Measurements from ENCODE around the gene NOG.

DNA sequence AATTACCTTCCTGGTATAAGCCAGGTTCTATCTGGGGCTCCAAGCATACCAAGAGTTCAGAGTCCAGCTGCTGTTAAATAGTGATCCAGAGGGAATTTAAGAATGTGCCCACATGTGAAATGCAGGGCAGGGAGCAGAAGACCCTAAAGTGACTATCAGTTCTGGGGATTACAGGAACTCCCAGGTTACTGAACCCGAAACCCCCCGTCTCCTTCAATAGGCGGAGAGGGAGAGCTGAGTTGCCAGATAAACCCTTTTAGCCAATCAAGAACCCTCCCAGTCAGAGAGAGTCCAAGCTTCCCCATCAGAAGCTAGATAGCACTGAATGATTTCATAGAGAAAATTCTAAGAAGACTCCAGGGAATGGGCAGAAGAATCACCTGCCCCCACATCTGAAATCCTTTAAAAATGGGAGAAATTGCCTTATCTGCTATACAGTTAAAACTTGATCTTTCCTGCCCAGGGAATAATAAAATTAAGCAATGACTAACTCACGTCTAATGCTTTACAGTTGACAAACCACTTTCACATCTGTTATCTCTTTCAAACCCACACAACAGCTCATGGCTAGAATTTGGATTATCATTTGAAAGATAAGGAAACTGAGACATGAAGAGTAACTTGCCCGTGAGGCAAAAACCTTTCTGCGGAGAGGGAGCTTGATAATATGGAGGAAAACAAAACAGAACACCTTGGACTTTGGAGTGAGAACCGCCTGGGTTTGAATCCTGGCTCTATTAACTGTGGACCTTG, 10.2 kb downstream of the NOG start:
- TF ChIP-seq, protein P1, sequence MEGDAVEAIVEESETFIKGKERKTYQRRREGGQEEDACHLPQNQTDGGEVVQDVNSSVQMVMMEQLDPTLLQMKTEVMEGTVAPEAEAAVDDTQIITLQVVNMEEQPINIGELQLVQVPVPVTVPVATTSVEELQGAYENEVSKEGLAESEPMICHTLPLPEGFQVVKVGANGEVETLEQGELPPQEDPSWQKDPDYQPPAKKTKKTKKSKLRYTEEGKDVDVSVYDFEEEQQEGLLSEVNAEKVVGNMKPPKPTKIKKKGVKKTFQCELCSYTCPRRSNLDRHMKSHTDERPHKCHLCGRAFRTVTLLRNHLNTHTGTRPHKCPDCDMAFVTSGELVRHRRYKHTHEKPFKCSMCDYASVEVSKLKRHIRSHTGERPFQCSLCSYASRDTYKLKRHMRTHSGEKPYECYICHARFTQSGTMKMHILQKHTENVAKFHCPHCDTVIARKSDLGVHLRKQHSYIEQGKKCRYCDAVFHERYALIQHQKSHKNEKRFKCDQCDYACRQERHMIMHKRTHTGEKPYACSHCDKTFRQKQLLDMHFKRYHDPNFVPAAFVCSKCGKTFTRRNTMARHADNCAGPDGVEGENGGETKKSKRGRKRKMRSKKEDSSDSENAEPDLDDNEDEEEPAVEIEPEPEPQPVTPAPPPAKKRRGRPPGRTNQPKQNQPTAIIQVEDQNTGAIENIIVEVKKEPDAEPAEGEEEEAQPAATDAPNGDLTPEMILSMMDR (IDR thresholded peaks at IDR 0.05), result no peak
- TF ChIP-seq POLR2A (IDR thresholded peaks at IDR 0.05) (no peak), POLR2AphosphoS5 (IDR thresholded peaks at IDR 0.05) (no peak), EP300 (IDR thresholded peaks at IDR 0.05) (no peak)
